ENCODE measurements around the gene LAPTM5.
"Not testable (repeated sequence)": the region's sequence is repeated elsewhere in the genome, so short reads cannot be mapped to it uniquely, and the experiment has no call there.

LAPTM5 gene

DNA sequence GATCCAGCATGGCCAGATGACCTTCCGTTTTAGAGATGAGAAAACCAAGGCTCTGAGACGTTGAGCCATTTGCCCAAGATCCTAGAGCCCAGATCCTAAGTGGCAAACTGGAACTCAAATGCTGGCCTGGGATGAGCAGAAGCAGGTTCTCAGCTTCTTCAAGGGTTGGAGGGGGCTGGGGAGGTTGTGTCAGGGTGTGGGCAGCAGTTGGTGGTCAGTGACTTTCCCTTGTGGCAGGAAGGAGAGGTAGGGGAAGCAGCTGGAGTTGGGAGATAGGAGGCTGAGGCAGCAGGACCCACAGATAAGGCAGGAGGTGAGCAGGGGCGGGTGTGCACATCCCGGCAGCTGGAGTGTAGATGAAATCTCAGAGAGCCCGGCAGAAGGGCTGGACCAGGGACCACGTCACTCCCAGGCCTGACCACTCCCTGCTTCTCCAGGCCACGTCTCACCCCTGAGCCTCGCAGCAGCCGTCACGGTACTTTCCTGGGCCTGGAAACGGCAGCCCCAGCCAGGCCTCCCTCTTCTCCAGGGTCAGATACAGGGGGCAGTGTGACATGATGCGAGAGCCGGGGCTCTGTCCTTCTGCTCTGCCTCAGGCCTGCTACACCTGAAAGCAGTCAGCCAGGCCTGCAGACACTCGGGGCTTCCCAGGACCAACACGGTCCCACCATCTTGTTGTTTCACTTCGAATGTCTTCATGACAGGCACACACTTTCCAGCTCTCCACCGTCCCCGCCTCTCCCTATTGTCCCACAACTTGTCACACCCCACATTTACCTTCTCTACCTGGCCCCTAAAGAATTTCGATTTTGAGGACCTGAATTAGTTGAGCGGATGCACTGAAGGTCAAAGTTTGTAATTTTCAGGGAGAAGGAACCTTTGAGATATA lies 11.5 kb upstream of the LAPTM5 start:
- DNase-seq: no peak

DNA sequence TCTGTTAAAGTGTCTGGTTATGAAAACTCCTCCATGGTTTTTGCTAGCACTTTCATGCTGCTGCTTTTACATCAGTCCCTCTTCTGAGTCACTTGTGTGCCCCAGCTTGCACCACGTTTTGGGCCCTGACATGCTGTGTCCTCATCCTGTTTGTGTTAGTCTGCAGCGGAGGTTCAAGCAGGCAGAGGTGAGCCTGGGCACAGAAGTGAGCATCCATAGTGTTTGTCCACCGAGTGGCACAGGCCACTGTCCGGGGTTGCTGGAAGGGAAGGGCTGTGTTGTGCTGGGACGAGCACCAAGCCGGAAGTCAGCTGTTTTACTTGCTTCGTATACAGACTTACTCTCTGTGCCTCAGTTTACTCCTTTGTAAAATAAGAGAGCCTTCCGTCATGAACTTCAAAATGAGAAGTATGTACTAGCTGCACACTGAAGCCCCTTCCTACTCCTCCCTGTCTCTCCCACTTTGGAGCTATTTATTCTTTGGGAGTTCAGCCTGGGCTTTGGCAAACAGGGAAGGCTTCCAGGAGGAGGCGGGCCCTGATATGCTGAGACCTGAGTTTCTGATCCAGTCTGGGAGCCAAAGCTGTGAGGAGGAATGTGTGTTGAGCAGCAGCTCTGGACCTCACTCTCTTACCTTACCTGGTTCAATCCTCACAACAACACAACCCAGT lies 10.7 kb upstream of the LAPTM5 start:
- no peak for DNase-seq

DNA sequence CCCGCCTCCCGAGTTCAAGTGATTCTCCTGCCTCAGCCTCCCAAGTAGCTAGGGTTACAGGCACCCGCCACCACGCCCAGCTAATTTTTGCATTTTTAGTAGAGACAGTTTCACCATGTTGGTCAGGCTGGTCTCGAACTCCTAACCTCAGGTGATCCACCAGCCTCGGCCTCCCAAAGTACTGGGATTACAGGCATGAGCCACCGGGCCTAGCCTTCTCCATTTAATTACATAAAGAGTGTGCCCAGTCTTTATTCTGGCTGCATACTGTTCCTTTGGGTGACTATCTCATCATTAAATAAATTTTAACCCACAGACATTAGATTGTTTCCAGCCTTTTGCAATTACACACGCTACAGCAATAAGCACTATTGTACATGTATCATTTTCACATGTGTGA lies 9.4 kb upstream of the LAPTM5 start:
- DNase-seq: not testable (repeated sequence)

DNA sequence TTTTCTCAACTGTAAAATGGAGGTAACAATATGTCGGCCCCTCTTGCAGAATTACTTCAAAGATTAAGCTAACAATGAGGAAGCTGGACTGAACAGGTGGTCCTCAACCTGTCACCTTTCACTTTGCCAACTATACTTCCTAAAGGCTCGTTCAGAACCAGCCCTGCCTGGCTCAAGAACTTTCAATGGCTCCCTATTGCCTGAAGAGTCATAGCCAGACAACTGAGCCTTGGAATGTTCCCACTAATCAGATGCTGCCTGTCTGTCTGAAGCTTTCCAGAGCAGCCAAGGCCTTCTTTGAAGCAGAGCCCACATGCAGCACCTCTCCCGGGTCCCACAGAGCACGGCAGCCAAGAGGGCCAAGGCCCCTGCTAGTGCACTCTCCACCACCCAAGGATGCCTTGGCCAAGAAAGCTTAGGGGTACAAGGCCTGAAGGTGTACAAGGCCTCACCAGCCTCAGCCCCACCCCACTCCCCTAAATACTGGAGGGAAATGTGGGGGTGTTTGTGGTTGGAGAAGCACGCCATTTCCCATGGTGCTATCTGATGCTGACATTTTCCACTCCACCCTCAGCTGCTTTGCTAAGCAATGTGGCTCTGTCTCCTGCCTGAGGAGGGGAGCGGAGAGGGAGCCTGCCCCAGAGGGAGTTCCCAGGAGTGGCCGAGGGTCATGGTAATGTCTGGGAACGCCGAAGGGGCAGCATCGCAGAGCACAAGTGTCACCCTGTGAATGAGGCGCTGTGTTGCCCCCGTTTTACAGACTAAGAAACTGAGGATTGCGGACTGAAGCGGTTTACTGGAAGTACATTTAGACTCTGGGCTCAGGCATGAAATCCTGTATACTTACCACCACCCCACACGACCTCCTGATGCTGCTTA lies 8.2 kb upstream of the LAPTM5 start:
- DNase-seq: peak in 1 of 2 experiments; percentile 51

DNA sequence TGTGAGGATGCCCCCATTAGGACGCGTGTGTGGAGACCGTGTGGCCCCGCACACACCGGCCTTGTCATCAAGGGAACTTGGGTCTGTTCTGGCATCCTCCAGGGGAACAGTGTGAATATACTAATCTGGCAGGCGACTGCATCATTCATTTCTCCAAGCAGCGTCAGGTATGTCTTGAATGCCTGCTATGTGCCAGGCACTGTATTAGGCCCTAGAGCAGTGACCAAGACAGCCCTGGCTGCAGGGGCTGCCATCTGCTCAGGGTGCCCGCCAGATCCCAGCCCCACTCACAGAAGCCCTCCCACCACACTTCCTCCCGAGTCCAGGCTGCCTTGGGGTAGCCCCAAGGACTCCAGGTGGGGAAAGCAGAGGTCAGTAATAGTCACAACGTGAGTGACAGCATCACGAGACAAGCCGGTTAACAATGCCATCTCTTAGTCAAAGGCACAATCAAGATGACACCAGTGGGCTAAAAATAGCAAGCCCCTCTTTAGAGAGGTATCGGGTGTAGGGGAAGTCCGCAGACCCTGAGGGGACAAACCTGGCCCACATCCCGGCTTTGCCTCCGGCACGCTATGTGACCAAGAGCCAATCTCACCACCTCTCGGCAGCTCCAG lies 7.5 kb upstream of the LAPTM5 start:
- DNase-seq: no peak

DNA sequence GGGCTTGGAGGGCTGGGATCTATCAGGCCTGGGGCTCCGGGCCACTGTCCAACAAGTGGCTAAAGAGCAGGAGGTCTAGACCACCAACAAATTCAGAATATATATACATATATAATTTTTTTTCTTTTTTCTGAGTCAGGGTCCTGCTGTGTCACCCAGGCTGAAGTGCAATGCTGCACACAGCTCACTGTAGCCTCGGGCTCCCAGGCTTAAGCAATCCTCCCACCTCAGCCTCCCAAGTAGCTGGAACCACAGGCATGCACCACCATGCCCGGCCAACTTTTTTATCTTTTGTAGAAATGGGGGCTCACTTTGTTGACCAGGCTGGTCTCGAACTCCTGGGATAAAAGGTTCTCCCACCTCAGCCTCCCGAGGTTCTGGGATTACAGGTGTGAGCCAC lies 6.8 kb upstream of the LAPTM5 start:
- DNase-seq: no peak

DNA sequence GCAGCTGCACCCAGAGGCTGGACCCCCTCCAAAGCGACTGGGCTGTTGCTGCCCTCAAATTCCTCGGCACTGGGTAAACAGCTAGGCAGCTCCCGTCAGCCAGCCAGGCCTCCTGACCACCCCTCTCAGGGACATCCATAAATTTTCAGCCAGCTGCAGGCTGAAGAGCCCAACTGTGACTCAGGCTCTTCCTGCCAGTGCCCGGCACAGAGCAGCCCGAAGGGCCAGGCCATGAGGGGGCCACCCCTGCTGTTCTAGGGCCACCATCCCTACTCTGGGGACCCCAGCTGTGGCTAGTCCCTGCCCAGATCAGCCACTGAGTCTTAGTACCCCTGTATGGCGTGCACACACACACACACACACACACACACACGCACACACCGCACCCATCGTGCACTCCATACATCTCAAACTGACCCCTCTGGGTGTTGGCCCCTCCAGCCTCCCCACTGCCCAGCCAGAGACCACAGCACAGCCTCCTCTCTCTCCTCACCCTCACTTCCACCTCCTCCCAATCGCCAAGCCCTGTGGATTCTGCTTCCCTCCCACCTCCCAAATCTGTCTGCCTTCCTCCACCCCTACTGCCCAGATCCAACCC lies 6.2 kb upstream of the LAPTM5 start:
- DNase-seq: no peak

DNA sequence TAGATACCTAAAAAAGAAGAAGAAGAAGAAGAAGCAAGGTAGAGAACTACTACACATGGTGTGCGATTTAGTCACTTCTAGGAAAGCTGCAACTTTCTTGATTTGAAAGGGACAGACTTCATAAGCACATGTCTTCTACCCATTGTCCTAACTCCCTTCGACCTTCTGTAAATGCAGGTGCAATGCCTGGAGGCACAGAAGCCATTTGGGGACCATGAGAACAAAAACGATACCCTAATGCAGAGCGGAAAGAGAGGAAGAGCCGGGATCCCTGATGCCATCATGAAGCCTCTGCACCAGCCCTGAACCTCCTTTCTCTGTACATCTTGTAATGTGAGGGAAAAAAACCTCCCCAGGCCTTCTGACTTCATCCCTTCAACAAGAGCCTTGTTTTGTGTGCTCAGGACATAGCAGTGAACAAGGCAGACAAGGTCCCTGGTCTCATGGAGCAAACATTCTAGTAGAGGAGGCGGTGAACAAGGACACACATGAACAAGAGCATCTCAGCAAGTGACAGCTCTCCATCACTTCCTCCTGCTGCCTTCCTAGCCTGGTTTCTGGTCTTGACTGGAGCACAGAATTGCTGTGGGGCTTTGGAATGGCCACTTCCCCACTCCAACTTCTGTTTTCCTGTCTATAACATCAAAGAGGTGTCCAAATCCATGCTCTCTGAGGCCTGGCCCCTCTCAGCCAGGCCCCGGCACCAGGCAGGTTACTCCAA lies 5.5 kb upstream of the LAPTM5 start:
- DNase-seq: no peak

DNA sequence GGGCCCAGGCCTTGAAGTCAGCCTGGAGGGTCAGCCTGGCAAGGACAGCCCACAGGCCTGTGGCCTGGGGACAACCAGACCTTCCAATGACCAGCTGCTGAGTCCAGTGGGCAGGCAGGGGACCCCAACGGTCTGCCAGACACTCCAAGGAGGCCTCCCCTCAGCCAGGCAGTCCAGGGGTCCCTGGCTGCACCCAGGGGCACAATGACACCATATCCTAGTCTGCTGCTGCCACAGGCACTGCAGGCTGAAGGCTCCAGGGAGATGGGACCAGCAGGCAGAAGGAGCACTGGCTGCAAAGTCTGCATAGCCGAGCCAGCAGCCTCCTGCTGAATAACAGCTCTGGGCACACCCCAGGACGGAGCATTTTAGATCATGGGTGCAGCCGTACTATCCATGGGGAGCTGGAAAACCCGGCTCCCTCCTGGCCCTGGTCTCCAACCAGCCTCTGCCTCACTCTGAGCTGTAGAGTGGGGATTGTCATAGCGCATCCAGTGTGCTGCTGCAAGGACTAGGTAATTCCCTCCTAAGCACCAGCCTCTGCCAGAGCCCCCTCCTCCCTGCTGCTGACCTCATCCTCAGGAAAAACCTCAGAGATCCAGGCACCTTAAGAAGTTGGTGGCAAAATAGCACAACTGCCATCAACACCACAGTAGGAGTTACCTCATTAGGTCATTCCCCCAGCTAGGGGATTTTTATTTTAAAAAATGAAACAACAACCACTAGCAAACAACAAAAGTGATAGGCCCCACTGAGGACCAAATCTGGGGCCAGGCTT lies 4.8 kb upstream of the LAPTM5 start:
- DNase-seq: no peak

DNA sequence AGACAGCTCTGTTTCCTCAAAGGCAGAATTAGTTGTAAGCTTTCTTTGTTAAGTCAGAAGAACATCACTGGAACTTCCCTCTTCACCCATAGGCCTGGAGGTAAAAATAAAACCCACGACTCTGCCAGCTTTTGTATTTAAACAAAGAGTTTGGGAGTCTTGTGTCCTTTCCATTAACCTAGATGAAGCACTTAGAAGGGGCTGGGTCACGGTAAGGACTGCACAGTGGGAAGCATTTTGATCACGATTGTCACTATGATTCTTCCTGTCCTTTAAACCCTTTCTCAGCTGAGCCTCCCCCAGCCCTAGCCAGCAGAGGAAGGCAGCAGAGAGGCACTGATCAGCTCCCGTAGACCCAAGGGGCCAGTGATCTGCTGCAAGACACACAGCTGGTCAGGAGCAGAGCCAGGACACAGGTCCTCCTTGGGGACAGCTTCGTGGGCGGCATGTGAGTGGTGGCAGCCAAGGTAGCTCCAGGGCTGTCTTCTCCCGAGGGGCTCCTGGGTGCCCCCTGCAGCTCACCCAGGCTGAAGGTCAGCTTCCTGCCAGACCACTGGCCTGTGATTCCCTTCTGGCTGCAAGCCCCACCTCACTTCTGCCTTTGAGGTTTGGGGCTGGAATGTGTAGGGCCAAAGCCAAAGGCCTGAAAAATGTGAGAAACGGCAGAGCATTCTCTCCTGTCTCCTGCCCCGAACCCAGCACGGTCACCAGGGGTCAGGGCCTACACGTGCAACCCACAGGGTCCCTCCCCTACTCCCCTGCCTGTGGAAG lies 4.0 kb upstream of the LAPTM5 start:
- no peak for DNase-seq

DNA sequence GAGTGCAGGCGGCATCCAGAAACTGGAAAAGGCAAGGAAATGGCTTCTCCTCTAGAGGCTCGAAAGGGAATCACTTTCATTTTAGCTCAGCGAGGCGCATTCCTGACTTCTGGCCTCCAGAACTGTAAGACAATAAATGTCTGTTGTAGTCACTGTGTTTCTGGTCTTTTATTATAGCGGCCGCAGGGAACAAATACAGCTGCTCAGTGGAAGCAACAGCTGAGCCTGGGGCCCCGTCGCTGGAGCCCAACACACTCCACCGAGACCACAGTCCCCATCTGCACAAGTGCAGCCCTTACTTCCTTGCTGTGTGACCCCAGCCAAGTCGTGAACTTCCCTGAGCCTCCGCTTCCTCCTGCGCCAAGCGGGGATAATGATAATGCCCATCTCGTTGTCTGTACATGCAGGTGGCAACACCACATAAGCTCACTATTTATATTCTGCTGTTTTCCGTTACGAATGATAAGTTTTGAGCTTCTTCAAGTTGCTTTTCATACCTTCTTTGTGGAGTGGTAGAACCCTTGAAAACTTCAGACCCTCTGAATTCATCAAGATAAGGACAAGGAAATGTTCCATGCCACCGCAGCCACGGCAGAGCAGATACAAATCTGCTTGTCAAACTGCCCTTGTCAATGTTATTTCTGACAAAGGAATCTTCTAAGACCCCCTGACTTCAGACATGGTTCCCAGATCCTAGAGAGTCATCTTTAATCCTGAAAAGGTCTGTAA lies 3.2 kb upstream of the LAPTM5 start:
- DNase-seq: no peak

DNA sequence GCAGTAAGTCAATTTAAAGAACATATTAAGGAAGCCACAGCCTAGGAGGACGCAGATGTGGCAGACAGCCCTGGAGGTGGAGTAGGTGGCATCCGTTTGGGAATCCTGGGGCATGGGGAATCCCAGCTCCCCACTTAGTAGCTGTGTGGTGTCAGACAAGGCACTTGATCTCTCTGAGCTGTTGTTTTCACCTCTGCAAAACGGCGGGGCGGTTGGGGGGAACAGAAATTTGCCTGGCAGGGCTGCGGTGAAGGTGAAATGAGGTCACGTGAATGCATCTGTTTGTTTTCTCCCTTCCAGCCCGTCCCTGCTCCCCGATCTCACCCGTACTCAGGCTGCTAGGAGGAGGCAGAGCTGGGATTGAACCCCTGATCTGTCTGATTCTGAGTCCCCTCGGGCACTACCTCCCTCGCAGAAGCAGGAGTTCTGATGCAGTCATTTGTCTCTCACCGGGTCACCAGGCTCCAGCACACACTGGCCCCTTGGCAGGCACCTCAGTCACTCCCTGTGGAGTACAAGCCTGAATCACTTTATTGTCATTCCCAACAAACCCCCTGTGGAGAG lies 2.2 kb upstream of the LAPTM5 start:
- peak; percentile 48 to 49 for DNase-seq

DNA sequence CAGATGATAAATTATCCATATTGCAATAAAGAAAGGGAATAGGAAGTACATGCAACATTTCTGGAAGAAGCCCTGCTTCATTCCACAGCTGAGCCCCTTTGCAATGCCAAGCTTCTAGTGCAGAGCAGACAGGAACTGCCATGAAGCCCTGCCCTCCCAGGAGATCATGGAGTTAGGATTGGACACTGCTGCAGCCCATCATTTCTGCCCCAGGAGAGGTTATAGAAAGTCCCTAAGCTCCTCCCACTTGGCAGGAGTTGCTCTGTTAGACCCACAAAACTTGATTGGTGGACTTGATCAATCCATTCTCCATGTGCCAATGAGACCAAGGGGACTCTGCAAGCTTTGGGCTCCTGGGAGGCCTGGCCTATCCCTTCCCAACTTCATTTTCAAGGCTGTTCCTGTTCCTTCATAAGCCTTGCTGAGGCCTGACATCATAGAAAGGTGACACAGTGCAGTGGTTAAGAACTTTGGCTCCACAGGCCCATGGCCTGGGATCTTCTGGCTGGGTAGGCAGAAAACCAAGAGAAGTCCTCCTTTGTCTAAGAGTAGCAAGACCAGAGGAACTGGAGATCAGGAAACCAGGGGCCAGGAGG lies 1.3 kb upstream of the LAPTM5 start:
- no peak for DNase-seq

DNA sequence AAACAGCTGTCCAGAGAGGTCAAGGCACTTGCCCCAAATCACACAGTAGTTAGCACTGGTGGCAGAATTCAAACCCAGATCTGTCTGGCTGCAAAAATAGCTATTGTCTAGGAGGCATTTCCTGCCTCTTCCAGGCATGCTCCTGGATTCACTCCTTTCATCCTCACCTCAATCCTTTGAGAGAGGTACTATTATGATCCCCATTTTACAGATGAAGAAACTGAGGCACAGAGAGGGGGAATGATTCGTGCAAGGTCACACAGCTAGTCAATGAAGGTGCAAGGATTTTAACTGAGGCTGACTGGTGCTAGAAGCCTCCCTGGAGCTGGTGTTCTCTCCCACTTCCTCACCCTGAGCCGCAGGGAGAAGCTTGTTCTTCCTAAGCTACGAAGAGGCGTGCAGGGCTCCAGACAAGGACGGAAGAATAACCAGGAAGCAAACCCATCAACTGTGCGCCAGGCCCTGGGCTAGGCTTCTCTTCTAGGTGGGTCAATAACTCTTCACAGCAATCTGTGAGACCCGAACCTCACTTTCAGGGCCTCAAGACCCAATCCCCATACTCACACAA lies 631 bp upstream of the LAPTM5 start:
- DNase-seq: no peak

DNA sequence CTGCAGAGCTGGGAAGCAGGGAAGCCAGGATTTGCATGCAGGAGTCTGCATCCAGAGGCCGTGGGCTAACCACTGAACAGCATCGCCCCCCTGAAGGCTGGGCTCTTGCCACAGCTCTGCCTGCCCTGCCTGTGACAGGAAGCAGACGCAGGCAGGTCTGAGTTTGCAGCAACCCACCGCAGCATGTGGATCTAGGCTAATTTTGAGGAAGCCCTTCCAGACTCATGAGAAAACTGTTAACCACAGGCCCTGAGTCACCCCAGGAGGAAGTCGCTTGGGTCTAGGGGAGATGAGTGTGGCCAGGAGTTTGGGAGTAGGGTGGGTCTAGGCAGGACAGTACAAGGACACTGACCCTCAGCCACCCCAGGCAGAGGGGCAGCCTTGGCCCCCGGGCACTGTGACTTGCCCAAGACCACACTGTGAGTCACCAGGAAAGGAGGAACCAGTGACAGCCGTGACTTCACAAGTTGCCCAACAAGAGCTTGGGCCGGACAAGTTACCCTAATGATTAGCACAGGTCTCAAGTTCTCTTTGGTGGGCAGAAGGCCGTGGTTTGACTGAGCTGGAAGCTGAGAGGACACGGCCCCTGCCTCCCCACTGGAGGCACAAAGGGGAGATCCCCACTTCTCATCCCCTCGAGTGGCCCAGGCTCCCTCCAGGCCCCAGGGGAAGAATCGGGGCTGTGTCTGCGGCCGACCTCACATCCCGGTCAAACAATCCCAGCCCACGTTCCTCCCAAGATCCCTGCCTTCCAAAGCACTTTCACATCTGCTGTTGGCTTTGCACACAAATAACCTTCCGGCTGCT lies 826 bp downstream of the LAPTM5 start:
- DNase-seq: peak; percentile 45 to 64

DNA sequence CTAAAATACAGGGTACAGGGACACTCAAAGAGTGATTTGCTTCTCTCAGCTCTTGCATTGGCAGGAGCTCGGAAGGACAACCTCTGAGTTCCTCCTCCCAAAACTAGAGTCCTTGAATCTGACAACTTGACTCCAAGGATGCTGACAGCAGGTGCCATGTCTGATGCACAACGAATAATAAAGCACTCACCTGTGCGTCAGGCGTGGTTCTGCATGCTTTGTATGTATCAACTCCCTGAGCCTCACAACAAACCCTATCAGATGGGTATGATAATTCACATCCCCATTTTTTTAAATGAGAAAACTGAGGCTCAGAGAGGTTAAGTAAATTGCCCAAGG lies 1.4 kb downstream of the LAPTM5 start:
- no peak for DNase-seq

DNA sequence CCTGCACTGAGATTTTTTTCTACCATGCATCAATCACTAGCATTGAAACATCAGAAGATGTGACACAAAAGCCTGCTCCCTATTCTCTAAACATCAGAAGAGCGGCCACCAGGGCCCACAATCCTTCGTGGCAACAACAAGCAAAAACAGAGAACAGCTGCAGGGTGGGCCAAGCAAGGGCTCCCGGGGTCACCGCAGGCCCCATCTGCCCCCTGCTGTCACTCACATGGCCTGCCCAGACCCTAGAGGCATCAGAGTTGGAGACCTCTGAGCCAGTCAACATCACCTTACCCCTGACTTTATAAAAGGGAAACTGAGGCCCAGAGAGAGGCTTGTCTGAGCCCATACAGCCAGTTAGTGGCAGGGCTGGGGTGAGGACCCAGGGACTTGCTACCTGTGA lies 1.8 kb downstream of the LAPTM5 start:
- DNase-seq: no peak

DNA sequence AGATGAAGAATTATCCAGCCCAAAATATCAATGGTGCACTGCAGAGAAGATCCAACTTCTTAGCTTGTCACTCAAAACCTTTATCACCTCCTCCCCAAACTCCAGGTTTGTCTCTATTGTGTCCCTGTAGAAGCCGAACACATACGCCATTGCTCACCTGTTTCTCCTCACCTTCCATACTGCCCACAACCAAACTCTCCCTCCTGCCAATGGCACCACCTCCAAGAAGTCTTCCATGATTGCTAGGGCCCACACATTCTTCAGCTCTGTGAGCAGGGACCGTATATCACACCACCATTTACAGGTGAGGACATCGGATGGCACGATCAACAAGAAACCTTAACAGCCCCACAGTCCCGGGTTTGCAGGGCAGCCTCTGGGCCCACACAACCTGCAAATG lies 2.2 kb downstream of the LAPTM5 start:
- no peak for DNase-seq
